GM23248 (cell line): ENCODE results near the gene CACNG4.

Experiments
- EZH2 ChIP-seq: fragments of 200-600 bp; sonication (generic); IDR thresholded peaks from 2 replicates; pipeline ENCODE4 v1.6.1; 2018; ENCODE audit warnings: antibody characterized with exemption, mild to moderate bottlenecking; ENCODE audit not compliant: insufficient read depth, poor library complexity, severe bottlenecking
- EZH2phosphoT487 ChIP-seq: fragments of 200-600 bp; sonication (generic); IDR thresholded peaks from 2 replicates; pipeline ENCODE4 v1.6.1; 2018; ENCODE audit warnings: antibody characterized with exemption, moderate library complexity, mild to moderate bottlenecking, low read depth; ENCODE audit not compliant: insufficient read depth

DNA sequence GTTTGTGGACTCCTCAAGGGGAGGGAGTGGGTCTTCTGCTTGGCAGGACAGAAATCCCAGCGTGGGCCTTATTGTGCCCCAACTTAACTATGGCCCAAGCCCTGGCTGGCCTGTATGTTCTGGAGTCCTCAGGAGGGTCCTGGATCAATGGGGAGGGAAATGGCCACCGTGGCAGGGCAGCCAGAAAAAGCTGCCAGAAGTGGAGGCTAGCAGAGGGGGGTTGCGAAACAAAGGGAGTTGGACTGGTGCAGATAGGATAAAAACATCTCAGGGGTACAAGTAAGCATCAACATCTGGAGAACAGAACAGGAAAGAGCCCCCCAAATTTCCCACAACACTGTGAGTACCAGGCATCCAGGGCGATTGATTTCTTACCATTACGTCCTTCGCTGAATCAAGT, 76.1 kb downstream of the CACNG4 start:
- no peak for TF ChIP-seq EZH2phosphoT487
- no peak for TF ChIP-seq EZH2
